GM21717 (cell line): ENCODE data around the gene SEMA6A.
"Not testable (repeated sequence)": the region's sequence is repeated elsewhere in the genome, so short reads cannot be mapped to it uniquely, and the experiment has no call there.

ENCODE experiments used
- ATAC-seq: cut with Tn5 transposase; IDR thresholded peaks from one replicate; pipeline ENCODE4 v1.9.1; 2021; ENCODE audit warnings: mild to moderate bottlenecking, moderate library complexity; ENCODE audit not compliant: unreplicated experiment

SEMA6A gene

DNA sequence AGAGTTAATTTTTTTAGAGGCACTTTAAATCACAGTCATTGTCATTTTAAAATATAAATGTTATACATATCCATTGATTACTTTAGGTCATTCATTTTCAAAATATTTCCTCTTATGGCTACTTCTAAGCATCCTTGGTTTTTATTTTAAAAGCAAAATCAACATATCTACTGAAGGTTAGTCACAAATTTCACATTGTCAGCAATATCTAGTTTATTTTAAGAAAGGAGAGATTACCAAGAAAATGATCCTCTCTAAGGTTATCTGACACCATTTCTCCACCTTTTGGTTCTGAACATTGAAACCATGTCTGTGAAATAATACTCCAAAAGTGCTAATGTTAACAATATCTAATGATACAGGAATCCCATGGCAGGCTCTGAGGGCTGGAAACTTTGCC, 24.5 kb downstream of the SEMA6A start:
- ATAC-seq, result no peak

DNA sequence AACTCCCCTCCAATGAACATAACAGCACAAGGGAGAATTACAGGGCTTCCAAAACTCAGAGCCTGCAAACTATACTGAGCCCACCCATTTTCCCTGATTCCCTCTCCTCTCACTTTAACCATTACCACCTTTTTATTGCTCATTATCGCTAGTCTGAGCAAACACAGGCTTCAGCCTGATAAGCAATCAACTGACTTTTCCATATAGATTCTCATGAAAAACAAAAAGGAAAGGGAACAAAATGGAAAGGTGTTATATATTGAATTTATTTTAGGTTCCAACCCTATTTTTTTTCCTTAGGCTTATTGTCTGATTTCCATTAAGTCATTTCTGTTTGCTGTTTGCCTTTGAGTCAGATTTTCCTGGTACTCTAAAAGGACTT, 27.9 kb downstream of the SEMA6A start:
- ATAC-seq, result no peak

DNA sequence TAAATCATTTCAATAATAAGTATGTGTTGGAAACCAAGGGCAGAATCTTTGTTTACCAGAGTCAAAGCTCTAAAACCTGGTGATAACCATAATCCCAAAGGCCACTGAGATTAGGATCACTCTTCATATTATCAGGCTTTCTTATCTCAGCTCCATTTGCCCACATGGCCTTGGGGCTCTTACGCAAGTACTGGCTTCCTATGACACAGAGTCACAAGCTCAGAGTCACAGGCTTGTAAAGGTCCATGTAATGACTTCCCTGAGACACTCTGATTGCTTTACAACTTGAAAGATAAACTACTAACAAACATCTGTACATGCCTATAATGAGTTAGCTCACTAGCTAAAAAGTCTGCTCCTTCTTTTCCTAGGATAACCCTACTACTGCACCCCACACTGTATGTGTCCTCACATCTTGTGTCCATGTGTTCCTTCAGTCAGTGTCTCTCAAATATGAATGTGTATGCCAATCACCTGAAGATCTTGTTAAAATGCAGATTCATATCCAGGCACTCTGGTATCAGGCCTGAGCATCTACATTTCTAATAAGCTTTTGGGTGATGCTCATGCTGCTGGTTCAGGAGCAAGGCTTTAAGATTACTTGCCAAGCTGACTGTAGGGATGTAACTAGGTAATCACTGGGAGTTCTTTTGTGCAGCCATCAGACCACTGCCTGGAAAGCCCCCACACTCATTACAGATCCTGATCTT, 28.4 kb downstream of the SEMA6A start:
- no peak for ATAC-seq

DNA sequence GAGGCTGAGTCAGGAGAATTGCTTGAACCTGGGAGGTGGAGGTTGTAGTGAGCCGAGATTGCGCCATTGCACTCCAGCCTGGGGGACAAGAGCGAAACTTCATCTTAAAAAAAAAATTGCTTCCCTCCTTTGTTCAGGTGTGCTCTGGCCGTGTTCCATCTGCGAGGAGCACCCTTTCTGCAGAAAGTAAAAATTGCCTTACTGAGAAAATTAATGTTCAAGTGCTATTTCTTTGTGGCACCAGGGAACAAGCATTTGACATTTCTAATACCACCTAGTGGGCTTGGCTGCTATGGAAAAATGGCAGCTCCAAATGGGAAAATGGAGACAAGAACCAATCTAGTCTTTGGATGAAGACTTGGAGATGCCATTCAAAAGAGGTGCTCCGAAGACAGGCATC, 29.2 kb downstream of the SEMA6A start:
- not testable (repeated sequence) for ATAC-seq

DNA sequence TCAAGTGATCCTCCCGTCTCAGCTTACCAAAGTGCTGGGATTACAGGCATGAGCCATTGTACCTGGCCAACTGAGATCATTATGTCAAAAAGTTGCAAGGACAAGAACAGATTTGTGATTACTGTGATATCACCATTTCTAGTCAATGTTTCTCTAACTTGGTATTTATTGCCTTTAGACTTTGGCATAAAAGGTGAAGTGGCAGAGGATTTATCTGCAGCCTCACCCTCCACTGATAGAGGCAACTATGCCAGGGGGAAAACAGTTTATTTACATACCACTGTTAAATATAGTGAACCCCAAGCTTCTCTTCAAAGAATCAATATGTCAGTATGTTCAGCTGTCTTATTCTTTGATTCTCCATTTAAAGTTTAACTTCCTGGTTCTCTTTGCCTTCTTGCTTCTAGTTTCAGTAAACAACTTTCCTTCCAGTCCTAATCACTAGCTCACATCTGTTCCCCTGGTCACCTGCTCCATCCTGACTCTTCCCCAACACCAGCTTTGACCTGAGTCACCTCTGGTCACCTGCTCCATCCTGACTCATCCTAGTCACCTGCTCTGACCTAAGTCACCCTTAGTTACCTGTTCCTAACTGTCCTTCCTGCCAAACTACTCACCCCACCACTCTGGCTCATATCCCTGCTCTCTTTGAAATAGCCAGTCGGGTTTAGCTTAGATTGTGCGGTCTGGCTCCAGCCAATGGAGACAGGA, 29.9 kb downstream of the SEMA6A start:
- ATAC-seq, result no peak

DNA sequence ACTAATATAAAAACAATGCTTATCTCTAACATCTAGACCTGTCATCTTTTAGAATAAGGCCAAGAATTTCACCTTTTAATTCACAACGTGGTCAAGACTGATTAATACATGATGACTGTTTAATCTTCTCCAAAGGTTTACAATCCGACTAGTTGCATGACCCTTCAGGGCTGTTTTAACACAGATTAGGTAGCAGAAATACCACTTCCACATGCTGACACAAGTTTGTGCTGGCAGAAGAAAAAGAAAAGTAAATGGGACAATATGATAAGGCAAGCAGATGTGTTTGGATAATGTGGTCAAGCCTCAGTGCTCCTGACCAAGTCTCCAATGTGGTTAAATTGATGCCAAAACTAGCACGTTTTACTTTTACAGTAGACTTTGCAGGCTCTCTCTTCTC, 31.1 kb downstream of the SEMA6A start:
- no peak for ATAC-seq

DNA sequence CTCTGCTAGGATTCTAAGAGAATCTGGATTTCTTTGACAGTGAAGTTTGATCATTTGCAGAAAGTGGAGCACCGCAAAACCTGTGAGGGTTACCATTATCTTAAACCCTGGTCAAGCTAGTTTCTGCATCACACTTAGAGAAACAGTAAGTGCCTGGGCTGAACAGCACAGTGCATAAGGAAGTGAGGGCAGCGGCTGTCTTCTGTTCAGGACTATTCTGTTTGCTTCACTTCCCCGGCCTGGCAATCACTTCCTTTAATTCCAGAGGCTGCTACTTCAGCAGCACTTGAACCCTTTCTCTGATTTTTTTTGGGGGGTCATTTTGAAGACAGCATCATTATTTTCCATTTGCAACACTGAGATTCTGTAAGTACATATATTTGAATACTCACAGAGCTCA, 32.0 kb downstream of the SEMA6A start:
- no peak for ATAC-seq

DNA sequence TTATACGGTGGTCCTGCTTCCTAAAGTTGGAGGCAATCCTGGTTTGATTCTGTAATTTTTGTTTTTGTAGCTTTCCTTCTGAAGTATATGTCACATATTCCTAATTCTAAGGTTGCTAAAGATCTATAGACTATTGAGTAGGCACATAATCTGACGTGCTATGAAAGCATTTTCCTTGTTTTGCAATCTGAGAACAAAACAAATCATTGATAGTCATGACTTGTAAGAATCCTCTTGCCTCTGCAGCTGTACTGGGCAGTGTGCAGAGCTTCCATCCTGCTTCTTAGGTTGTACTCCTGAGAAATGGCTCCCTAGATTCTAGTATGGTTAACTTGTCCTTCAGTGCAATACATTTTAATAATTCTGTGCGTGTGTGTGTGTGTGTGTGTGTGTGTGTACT, 35.4 kb downstream of the SEMA6A start:
- no peak for ATAC-seq

DNA sequence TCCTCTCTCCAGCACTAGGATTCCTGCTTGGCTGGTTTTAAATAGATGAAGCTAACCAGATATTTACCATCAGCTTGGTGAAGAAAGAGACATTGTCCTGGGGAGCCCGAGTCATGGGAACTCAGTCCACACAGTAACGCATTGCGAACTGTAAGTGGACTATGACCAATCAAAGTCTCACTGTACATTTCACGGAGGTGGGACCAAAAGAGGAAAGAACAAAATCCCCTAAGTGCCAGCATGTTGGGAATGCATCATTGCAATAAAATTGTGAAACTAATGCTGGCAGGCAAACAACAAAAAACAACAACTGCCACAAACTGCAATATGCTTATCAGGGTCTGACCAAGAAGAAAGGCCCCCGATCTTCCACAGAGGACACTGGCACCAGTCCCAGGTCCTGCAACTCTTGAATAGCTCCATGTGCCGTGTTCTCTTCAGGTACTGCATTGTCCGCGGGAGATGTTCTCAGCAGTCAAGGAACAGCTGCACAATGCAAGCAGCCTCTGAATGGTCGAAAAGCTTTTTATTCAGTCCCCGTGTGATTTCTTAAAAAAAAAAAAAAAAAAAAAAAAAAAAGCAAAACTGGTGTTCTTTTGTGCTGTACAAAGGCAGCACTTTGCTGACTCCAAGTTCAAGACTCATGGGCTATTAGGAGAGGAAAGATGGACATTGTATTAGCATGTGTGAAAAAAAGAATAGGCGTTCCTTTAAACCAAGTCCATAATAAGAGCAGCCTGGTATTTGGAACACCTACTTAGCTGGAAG, 38.1 kb downstream of the SEMA6A start:
- no peak for ATAC-seq

DNA sequence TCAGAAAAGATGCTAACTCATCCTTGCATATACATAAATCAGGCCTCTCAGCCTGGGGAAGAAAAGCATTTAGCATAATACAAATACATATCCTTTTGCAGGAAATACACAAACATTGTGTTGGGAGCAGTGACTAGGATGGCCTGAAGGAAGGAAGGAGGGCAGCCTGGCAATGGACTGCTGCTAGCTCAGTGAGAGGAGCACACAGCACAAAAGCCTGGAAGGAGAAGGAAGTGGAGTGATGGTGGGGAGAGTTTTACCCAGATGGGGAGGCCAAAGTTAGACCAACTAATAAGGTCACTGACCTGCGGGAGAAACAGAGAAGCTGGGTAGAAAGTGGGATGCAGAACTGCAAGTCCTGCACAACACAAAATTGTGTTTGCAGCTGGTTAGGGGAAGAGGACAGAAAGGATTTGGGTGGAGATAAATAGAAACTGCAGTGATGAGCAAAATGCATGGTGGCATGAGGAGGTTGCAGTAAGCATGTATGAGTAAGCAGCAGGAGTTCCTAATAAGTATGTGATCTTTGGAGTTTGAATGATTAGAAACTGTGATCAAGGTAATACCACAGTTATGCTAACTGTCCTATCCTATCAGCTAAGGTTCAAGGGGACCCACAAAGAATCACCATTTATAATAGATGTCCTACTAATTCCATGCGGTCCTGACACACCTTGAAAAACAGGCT, 39.5 kb downstream of the SEMA6A start:
- ATAC-seq, result no peak

DNA sequence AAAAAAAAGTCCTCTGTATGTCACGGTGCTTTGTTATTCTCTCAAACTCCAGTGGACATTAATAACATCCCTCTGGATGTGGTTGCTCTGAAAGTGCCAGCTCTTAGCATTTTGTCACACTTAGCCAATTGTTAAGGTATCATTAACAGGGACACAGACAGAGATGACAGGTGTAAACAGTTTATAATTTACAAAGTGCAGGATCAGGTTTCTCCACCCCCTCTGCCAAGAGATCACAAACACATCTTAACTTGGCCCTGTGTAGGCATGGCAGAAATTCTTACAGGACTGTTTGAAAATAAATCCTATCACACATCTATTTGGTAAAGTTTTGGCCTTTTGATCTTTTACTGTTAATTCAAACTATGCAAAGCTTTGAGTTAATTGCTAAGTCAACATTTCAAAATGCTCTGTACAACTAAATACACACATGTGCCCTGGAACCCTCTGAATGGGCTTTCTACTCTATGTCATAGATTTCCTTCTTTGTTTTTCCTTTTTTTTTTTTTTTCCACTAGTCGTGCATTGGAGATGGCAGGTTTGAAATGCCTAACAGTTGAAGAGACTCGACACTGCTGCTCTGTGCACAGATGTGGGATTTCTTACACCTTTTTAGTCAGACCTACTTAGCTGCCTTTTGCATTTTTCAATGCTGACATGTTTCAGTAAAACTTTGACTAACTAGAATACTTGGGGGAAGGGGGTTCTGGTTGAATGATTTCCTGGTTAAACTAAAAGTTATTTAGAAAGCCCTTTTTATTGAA, 41.7 kb downstream of the SEMA6A start:
- peak; percentile 70 for ATAC-seq

DNA sequence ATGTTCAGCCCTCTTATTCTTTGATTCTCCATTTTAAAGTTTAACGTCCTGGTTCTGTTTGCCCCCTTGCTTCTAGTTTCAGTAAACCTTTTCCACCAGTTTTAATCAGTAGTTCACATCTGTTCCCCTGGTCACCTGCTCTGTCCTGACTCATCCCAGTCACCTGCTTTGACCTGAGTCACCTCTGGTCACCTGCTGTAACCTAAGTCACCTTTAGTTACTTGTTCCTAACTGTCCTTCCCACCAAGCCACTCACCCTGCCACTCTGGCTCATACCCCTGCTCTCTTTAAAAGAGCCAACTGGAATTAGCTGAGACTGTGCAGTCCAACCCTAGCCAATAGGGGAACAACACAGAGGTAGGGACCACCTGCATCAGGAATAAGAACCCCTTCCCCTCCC, 43.0 kb downstream of the SEMA6A start:
- no peak for ATAC-seq

DNA sequence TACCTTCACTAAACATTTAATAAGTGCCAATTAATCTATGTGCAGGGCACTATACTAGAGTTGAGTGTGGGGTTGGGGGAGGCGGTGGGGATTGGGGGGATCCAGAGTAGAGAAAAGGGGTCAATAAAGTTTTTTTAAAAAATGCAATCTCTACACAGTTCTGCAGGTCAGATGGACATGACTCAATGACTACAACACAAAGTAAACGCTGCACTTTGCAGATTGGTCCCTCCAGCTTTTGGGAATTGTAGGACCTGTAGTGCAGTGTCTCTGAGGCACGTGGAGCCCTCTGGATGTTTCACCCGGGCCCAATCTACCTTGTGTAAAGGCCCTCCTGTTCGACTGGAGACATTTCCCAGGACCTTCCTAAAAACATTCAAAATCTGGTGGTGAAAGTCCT, 43.5 kb downstream of the SEMA6A start:
- ATAC-seq, result no peak

DNA sequence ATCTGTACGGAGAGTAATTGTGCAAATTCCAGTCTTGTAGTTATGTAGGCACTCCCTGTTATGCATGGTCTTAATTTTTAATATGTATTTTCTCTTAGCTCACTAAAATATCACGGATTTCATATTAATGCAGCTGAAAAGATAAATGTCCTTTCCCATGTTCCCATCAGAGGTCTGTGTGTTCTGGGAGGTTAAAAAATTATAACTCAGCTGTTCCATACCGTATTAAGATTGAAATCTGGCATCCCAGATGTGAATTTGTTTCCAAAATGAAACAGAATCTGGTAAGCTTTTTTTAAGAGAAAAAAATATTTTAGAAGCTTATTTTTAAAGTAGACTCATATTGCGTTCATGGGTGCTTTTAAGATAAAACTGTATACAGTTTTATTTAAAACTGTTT, 44.3 kb downstream of the SEMA6A start:
- no peak for ATAC-seq

DNA sequence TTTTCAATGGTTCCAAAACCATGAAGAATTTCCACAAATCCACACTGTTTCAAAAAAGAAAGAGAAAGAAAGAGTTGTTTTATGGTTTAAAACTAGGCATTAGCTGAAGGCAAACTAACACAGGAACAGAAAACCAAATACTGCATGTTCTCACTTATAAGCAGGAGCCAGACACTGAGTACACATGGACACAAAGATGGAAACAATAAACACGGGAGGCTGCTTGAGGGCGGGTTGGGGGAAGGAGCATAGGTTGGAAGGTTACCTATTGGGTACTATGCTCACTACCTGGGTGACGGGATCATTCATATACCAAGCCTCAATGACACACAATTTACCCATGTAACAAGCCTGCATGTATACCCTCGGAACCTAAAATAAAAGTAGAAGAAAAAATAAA, 45.0 kb downstream of the SEMA6A start:
- no peak for ATAC-seq

DNA sequence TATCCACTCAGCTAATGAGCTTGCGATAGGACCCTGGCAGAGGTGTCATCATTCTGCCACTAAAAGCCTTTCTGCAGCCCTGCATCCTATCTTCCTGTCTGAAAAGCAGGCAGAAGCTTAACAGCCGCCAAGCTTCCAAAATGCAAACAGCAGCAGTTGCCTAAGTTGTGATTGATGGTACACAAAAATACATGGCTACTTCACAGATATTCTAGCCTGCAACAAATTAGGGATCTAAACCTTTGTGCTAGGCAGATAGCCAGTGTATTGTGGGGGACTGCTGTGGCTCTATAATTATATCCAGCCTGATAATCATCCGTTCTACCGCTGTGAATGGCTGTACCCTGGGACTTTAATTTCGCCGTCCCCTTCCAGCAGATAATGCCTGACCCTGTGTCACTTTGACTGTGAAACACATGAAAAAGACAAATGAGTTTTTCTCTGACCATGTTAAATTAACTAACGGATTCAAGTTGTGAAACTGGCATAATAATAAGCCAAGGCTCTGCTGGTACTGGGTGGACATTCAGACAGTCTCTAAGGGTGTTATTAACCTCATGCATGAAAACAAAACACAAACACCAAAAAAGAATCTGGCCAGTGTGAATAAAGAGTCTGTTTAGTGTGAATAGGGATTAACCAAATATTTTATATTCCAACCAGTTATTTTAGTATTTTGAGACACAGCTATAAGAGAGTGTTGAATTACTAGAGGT, 45.9 kb downstream of the SEMA6A start:
- no peak for ATAC-seq

DNA sequence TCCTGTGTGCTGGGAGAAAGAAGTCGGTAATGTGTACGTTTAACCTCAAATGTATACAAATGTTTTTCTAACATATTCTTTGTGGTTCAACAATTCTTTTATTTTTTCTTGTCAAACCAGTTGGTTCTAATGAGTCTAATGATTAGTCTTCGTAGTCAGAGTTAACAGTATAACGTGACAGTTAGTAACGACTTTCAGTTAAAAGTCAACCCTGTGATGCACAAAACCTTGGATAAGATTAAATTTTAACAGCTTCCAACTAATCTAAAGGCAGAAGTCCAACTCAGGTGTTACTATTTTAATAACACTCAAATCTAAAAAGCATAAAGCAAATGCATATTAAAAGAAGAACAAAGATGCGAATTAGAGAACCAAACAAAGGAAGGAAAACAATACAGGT, 47.0 kb downstream of the SEMA6A start:
- ATAC-seq, result no peak

DNA sequence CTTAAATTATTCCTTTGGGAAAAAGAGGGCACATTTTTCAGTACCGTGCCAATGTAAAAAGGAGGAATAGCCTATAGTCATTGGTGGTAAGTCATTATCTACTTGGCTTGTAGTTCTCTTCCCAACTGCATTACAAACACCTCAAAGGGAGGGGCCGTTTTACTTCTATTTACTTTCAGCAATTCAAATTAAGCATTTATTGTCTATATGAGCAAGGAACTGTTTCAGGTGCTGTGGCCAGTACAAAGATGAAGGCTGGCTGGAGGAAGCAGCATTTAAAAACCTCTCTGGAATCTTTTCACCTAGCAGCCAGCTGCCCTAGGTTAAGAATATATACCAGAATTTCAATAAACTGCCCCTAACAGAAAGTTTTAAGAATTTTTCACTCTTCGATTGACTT, 48.9 kb downstream of the SEMA6A start:
- no peak for ATAC-seq

DNA sequence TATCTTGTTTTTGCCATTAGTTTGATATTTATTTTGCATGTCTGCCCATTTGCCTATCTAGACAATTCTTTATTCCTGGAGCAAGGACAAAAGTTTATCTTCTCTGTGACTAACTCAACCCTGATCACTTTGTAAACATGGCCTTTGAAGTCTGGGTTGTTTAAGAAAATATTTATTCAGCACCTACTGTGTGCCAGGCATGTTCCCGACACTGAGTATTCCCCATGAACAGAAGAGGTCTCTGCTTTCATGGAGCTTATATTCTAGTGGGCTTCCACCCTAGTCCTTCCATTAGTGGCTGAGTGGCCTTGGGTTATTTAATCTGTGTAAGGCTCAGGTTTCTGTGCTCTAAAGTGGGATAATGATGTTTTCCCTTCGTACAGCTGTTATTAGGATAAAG, 49.7 kb downstream of the SEMA6A start:
- no peak for ATAC-seq
